ENCODE measurements around the gene POU2F2.

DNA sequence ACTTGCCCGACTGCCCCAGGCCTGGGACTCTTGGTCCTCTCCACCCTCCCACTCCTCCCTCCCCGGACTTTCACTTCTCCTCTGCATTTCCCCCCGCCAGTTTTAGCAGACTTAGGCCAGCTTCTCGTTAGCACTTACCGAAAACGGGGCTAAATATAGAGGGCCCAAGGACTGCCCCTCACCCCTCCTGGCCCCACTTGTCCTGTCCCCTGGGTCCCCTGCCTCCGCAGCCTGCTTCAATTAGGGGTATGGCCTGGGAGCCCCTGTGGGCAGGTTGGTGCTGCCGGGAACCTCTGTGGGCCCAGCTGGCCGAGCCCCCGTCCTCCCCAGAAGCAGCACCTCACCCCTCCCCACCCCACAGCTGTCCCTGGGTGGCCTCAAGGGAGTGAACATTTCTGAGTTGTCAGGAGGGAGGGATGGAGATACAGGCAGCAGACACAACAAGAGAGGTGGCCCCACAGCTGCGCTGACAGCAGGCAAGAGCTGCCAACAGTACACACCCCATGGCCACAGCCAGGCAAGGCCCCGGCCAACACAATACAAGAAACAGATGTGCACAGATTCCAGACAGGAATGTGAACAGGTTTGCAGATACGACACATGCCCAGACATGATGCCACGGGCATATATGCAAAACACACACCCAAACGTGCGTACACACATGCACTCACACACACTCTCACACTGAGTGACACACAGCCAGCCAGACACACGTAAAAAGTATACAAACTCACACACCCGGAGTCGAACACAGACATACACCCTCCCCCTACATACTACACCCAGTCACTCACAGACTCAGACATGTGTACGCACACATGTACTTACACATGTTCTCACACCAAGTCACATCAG is 2.6 kb downstream of the POU2F2 start:
- TF ChIP-seq CTCF (conservative IDR thresholded peaks at IDR 0.05) (no peak), ZFX (IDR thresholded peaks at IDR 0.05) (no peak)

All from C4-2B (cell line).